Endothelial cell of umbilical vein (primary cell): Measurements from ENCODE around the gene TRIM7. TPM values are rescaled to one million over a fixed set of nuclear protein-coding genes. Genes with fewer than 3 reads are reported as not detected.

Experiments
- BruUV-seq: library from RNA; stranded (reverse); fragments of 400-500 nt; replicated peaks from 2 replicates; lab custom pipeline; 2021; lab: Mats Ljungman, UMichigan
- CTCF ChIA-PET: fragments of 300-600, 350-600 bp; sonication (Branson Sonifier 250); formaldehyde crosslinking; loops from one replicate; lab custom pipeline; 2021; ENCODE audit warnings: antibody characterized with exemption, inconsistent platforms; lab: Charles Lee
- POLR2A ChIA-PET: fragments of 300-600, 350-600 bp; sonication (Branson Sonifier 250); formaldehyde crosslinking; loops from one replicate; lab custom pipeline; 2021; ENCODE audit warnings: antibody characterized with exemption, inconsistent platforms; lab: Charles Lee
- DNase-seq: peaks from one replicate; pipeline ENCODE4 v3.0.0-alpha.2; 2011; ENCODE audit warnings: low read depth, low spot score
- FAIRE-seq: peaks from 2 replicates; lab custom pipeline; 2011; peaks lifted over from hg19 to GRCh38; lab: Jason Lieb, UNC
- H2AFZ ChIP-seq: 2 replicates; pipeline ENCODE4 v1.6.0; 2012; ENCODE audit warnings: low read depth, low read length, control low read depth, inconsistent platforms
- H3K27ac ChIP-seq: 2 replicates; pipeline ENCODE4 v1.5.1; 2011; ENCODE audit warnings: low read depth, mild to moderate bottlenecking, control low read depth, low read length, moderate library complexity; ENCODE audit not compliant: insufficient read depth
- H3K27me3 ChIP-seq, 2 experiments: 2 replicates each; pipeline versions ENCODE4 v1.6.0 to v1.6.1; 2011; ENCODE audit warnings: low read length in 2 of 2, mixed read lengths in 1 of 2; ENCODE audit not compliant: control insufficient read depth in 2 of 2, insufficient read depth in 2 of 2
- H3K36me3 ChIP-seq, 2 experiments: 2 replicates in 1 of 2; 3 replicates in 1 of 2; pipeline ENCODE4 v1.5.1; 2011; ENCODE audit warnings: low read length in 2 of 2, mild to moderate bottlenecking in 1 of 2, moderate library complexity in 1 of 2; ENCODE audit not compliant: control insufficient read depth in 2 of 2, insufficient read depth in 2 of 2; ENCODE audit errors: extremely low read depth in 1 of 2
- H3K4me1 ChIP-seq: 3 replicates; pipeline ENCODE4 v1.5.1; 2011; ENCODE audit warnings: mild to moderate bottlenecking, low read length; ENCODE audit not compliant: control insufficient read depth, insufficient read depth; ENCODE audit errors: extremely low read depth
- H3K4me2 ChIP-seq: 2 replicates; pipeline ENCODE4 v1.6.1; 2011; ENCODE audit warnings: low read length, control low read depth, mixed read lengths; ENCODE audit not compliant: insufficient read depth
- H3K4me3 ChIP-seq, 3 experiments: fragments of 200-600 bp in 1 of 3; sonication (generic), shearing (Covaris generic) in 1 of 3; replicated peaks in 1 of 3; 2 replicates each; pipeline ENCODE4 v1.5.1; 2011 to 2016; ENCODE audit warnings: control low read depth in 3 of 3, low read length in 3 of 3, mild to moderate bottlenecking in 2 of 3, inconsistent platforms in 1 of 3, low read depth in 1 of 3, moderate library complexity in 1 of 3; ENCODE audit not compliant: insufficient read depth in 1 of 3
- H3K79me2 ChIP-seq: 2 replicates; pipeline ENCODE4 v1.6.0; 2012; ENCODE audit warnings: low read length, inconsistent platforms; ENCODE audit not compliant: control insufficient read depth, insufficient read depth
- H3K9ac ChIP-seq: replicated peaks from 2 replicates; pipeline ENCODE3; 2011; ENCODE audit warnings: low read length, control low read depth; ENCODE audit not compliant: insufficient read depth; ENCODE audit errors: extremely low read depth
- H3K9me1 ChIP-seq: replicated peaks from 3 replicates; pipeline ENCODE4 v1.6.0; 2011; ENCODE audit warnings: mild to moderate bottlenecking, low read length; ENCODE audit not compliant: control insufficient read depth, insufficient read depth; ENCODE audit errors: extremely low read depth
- H3K9me3 ChIP-seq: replicated peaks from 2 replicates; pipeline ENCODE4 v1.5.1; 2012; ENCODE audit warnings: low read length, inconsistent platforms; ENCODE audit not compliant: control insufficient read depth, insufficient read depth
- H4K20me1 ChIP-seq: replicated peaks from 2 replicates; pipeline ENCODE3; 2011; ENCODE audit warnings: mild to moderate bottlenecking, low read length; ENCODE audit not compliant: control insufficient read depth, insufficient read depth; ENCODE audit errors: extremely low read depth
- CTCF ChIP-seq, 2 donors: IDR thresholded peaks; 1 replicate in 1 of 2; 2 replicates in 1 of 2; pipeline ENCODE4 v1.5.1; 2011; ENCODE audit warnings: low read length in 2 of 2, mild to moderate bottlenecking in 2 of 2, moderate library complexity in 2 of 2, control low read depth in 1 of 2, inconsistent platforms in 1 of 2, low read depth in 1 of 2; ENCODE audit not compliant: insufficient read depth in 1 of 2; ENCODE audit errors: extremely low read depth in 1 of 2
- EZH2 ChIP-seq: IDR thresholded peaks from 2 replicates; pipeline ENCODE4 v1.6.1; 2012; ENCODE audit warnings: borderline replicate concordance, low read depth, mild to moderate bottlenecking, moderate library complexity, low read length, inconsistent platforms; ENCODE audit not compliant: severe bottlenecking
- FOS ChIP-seq: IDR thresholded peaks from 2 replicates; pipeline ENCODE4 v1.6.1; 2011; ENCODE audit warnings: mild to moderate bottlenecking, low read length, moderate library complexity, borderline replicate concordance; ENCODE audit not compliant: insufficient read depth
- GATA2 ChIP-seq: IDR thresholded peaks from 2 replicates; pipeline ENCODE4 v1.7.0; 2011; ENCODE audit warnings: low read depth, mild to moderate bottlenecking, moderate library complexity, mixed read lengths, low read length; ENCODE audit not compliant: insufficient read length, insufficient read depth
- JUN ChIP-seq: IDR thresholded peaks from 2 replicates; pipeline ENCODE4 v1.6.1; 2011; ENCODE audit warnings: borderline replicate concordance, low read depth; ENCODE audit not compliant: insufficient read length, insufficient read depth
- MAX ChIP-seq: IDR thresholded peaks from 2 replicates; pipeline ENCODE4 v1.6.1; 2011; ENCODE audit not compliant: insufficient read depth, insufficient read length
- MYC ChIP-seq: IDR thresholded peaks from one replicate; pipeline ENCODE4 v1.6.1; 2011; ENCODE audit warnings: mild to moderate bottlenecking, low read depth, low read length
- POLR2A ChIP-seq: IDR thresholded peaks from 2 replicates; pipeline ENCODE4 v1.6.1; 2012; ENCODE audit warnings: low read depth, mild to moderate bottlenecking, control low read depth, low read length
- POLR2AphosphoS5 ChIP-seq: IDR thresholded peaks from 2 replicates; pipeline ENCODE4 v1.6.1; 2012; ENCODE audit warnings: low read depth, mild to moderate bottlenecking, control low read depth, low read length, moderate library complexity; ENCODE audit not compliant: insufficient read depth
- dilution Hi-C: fragments of 300-500 bp; cut with MboI; formaldehyde crosslinking; loops from one replicate; pipeline ENCODE4 v1.15.0; 2019; ENCODE audit warnings: low sequenced_read_pairs; ENCODE audit not compliant: extremely low pct_ligation_motif_present
- intact Hi-C: fragments of 100-400 bp; cut with micrococcal nuclease; formaldehyde crosslinking; loops from one replicate; pipeline ENCODE4 v1.10.0; 2022
- polyA plus RNA-seq, 4 experiments: library from polyadenylated mRNA; depleted of rRNA in 3 of 4; stranded (reverse) in 3 of 4; unstranded in 1 of 4; fragments of >200 nt; gene quantifications; 2 replicates each; pipeline versions ENCODE4 v1.2.1 to v1.2.3, GENCODE V29; 2011 to 2012; ENCODE audit warnings: missing spikeins in 1 of 4
- total RNA-seq: library from RNA; stranded (reverse); gene quantifications from 2 replicates; pipeline ENCODE4 v1.2.3, GENCODE V29; 2021

TRIM7 gene
- total and polyA plus RNA-seq, 2 donors (not counting 3 experiments of a cell fraction or from before 2014, with no cell fraction given) = 2.7 to 3.4 TPM

- Histone ChIP-seq H3K9me3 (no peaks in the 10 kb centered on the region), H3K79me2 (no peaks in the 10 kb centered on the region), H3K9ac (no peak overlapping the region), H3K4me2 (no peak overlapping the region), H4K20me1 (no peaks in the 10 kb centered on the region), H3K36me3 (no peaks in the 10 kb centered on the region), H3K4me3 (no peak overlapping the region), H3K4me1 (peaks cover 12% of the 10 kb centered on the region), H3K27me3 (peaks cover 0 to 2% of the 10 kb centered on the region in 2 experiments), H2AFZ (no peak overlapping the region), H3K27ac (no peak overlapping the region), H3K9me1 (no peaks in the 10 kb centered on the region)
- FAIRE-seq (no peak), DNase-seq (no peak)
- dilution Hi-C loops (no loop called here), intact Hi-C loops (loop anchor here (1.0 to 10.0 kb wide), 4 partner anchors 10 to 1653 kb away; partner anchors contain the start of genes RACK1 and RUFY1)
- no TSS peak for BruUV-seq
- ChIA-PET POLR2A (interaction anchor here (0.7 to 1.7 kb wide), 5 partner anchors 14 to 36 kb away, joined by 4 to 11 read pairs (median 6); partner anchors contain the start of gene RACK1), CTCF (interaction anchor here (1.0 to 8.0 kb wide), 5 partner anchors 9 to 65 kb away, joined by 3 to 95 read pairs (median 8); no protein-coding TSS in a partner anchor)
- TF ChIP-seq CTCF (IDR thresholded peaks at IDR 0.05; ENCODE audit: extremely low read depth in 1 of 2, insufficient read depth in 1 of 2, low read depth in 1 of 2, low read length in 2 of 2) (no peak), FOS (no peak), MYC (no peak), MAX (no peak), POLR2A (no peak), POLR2AphosphoS5 (no peak), GATA2 (no peak), JUN (no peak), EZH2 (no peak)
These were observed 2.9 kb upstream of the TRIM7 start for GRCh38 chr5:181207960-181208253.
